GM12865 (cell line): Measurements from ENCODE around the gene GANC.

Experiments
- DNase-seq: peaks from one replicate; pipeline ENCODE4 v3.0.0; 2010; ENCODE audit warnings: low read depth
- H3K4me3 ChIP-seq: 2 replicates; pipeline ENCODE4 v1.5.1; 2011; ENCODE audit warnings: mild to moderate bottlenecking, low read depth, low read length, control low read depth
- CTCF ChIP-seq: IDR thresholded peaks from 2 replicates; pipeline ENCODE4 v1.5.1; 2011; ENCODE audit warnings: low read length, control low read depth, low read depth, inconsistent platforms; ENCODE audit not compliant: insufficient read depth; ENCODE audit errors: missing control alignments

The GANC gene

GRCh38 chr15:42373936-42374335 is 100.9 kb downstream of the GANC start:
- DNase-seq, result no peak
- H3K4me3 ChIP-seq, result no peak overlapping the region
- no peak for TF ChIP-seq CTCF

- DNase-seq, result no peak
- TF ChIP-seq CTCF, result no peak
- H3K4me3 ChIP-seq, result no peak overlapping the region
Measured at GRCh38 chr15:42374810-42375209, 101.8 kb downstream of the GANC start.

GRCh38 chr15:42375252-42375651 is 102.3 kb downstream of the GANC start:
- DNase-seq, result no peak
- no peak for TF ChIP-seq CTCF
- H3K4me3 ChIP-seq, result no peak overlapping the region

GRCh38 chr15:42375941-42376340 is 102.9 kb downstream of the GANC start:
- no peak for TF ChIP-seq CTCF
- no peak for DNase-seq
- H3K4me3 ChIP-seq, result no peak overlapping the region

GRCh38 chr15:42378011-42378410 is 105.0 kb downstream of the GANC start:
- DNase-seq, result no peak
- TF ChIP-seq CTCF, result no peak

GRCh38 chr15:42384597-42384996 is 111.6 kb downstream of the GANC start:
- H3K4me3 ChIP-seq, result no peak overlapping the region
- DNase-seq, result no peak
- no peak for TF ChIP-seq CTCF

More at GRCh38 chr15:42378011-42378410, 105.0 kb downstream of the GANC start:
- no peak overlapping the region for H3K4me3 ChIP-seq

GRCh38 chr15:42385206-42385979 is 112.4 kb downstream of the GANC start:
- peak; percentile 59 for DNase-seq
- TF ChIP-seq CTCF, result peak; percentile 66
- H3K4me3 ChIP-seq, result no peak overlapping the region
